ENCODE measurements around the gene CHPF.

Gene CHPF

GRCh38 chr2:219560893-219561178, 17.2 kb upstream of the CHPF start:
- peaks cover 3% of the 10 kb centered on the region for H3K27me3 Mint-ChIP-seq

GRCh38 chr2:219560037-219560892, 16.7 kb upstream of the CHPF start:
- H3K27ac Mint-ChIP-seq, result no peak overlapping the region
- H3K27me3 Mint-ChIP-seq, result peaks cover 4% of the 10 kb centered on the region
- no peaks in the 10 kb centered on the region for H3K9me3 Mint-ChIP-seq (ENCODE audit: low read depth)
- H3K4me3 Mint-ChIP-seq, result no peak overlapping the region
- H3K4me1 Mint-ChIP-seq (ENCODE audit: low read depth), result no peaks in the 10 kb centered on the region
- no peaks in the 10 kb centered on the region for H3K36me3 Mint-ChIP-seq

More at GRCh38 chr2:219560893-219561178, 17.2 kb upstream of the CHPF start:
- no peaks in the 10 kb centered on the region for H3K9me3 Mint-ChIP-seq (ENCODE audit: low read depth)
- no peak overlapping the region for H3K4me3 Mint-ChIP-seq
- H3K27ac Mint-ChIP-seq, result no peak overlapping the region
- no peaks in the 10 kb centered on the region for H3K36me3 Mint-ChIP-seq
- H3K4me1 Mint-ChIP-seq (ENCODE audit: low read depth), result no peaks in the 10 kb centered on the region

- H3K27me3 Mint-ChIP-seq, result peaks cover 7% of the 10 kb centered on the region
Observed at GRCh38 chr2:219559156-219559915, 15.7 kb upstream of the CHPF start.

GRCh38 chr2:219557791-219558785, 14.5 kb upstream of the CHPF start:
- no peaks in the 10 kb centered on the region for H3K9me3 Mint-ChIP-seq (ENCODE audit: low read depth)
- H3K4me3 Mint-ChIP-seq, result no peak overlapping the region
- peaks cover 3% of the 10 kb centered on the region for H3K4me1 Mint-ChIP-seq (ENCODE audit: low read depth)
- no peak overlapping the region for H3K27ac Mint-ChIP-seq
- H3K27me3 Mint-ChIP-seq, result peaks cover 15% of the 10 kb centered on the region
- H3K36me3 Mint-ChIP-seq, result no peaks in the 10 kb centered on the region

More at GRCh38 chr2:219559156-219559915, 15.7 kb upstream of the CHPF start:
- Mint-ChIP-seq H3K4me1 (ENCODE audit: low read depth) (no peaks in the 10 kb centered on the region), H3K36me3 (no peaks in the 10 kb centered on the region), H3K9me3 (ENCODE audit: low read depth) (no peaks in the 10 kb centered on the region), H3K4me3 (no peak overlapping the region), H3K27ac (no peak overlapping the region)

GRCh38 chr2:219557320-219557719, 13.7 kb upstream of the CHPF start:
- Mint-ChIP-seq H3K27ac (no peak overlapping the region), H3K9me3 (ENCODE audit: low read depth) (no peaks in the 10 kb centered on the region), H3K4me3 (no peak overlapping the region), H3K4me1 (ENCODE audit: low read depth) (peaks cover 3% of the 10 kb centered on the region), H3K36me3 (no peaks in the 10 kb centered on the region), H3K27me3 (peaks cover 15% of the 10 kb centered on the region)

- Mint-ChIP-seq H3K27ac (no peak overlapping the region), H3K27me3 (peaks cover 17% of the 10 kb centered on the region), H3K36me3 (no peaks in the 10 kb centered on the region), H3K4me1 (ENCODE audit: low read depth) (peaks cover 4% of the 10 kb centered on the region), H3K9me3 (ENCODE audit: low read depth) (no peaks in the 10 kb centered on the region), H3K4me3 (no peak overlapping the region)
Observed at GRCh38 chr2:219556413-219556812, 12.8 kb upstream of the CHPF start.

- Mint-ChIP-seq H3K27ac (no peak overlapping the region), H3K4me1 (ENCODE audit: low read depth) (peaks cover 5% of the 10 kb centered on the region), H3K36me3 (no peaks in the 10 kb centered on the region), H3K9me3 (ENCODE audit: low read depth) (no peaks in the 10 kb centered on the region), H3K4me3 (no peak overlapping the region), H3K27me3 (peaks cover 19% of the 10 kb centered on the region)
Observed at GRCh38 chr2:219555956-219556355, 12.3 kb upstream of the CHPF start.

GRCh38 chr2:219554350-219554749, 10.7 kb upstream of the CHPF start:
- Mint-ChIP-seq H3K36me3 (no peaks in the 10 kb centered on the region), H3K4me1 (ENCODE audit: low read depth) (peaks cover 6% of the 10 kb centered on the region), H3K4me3 (no peak overlapping the region), H3K9me3 (ENCODE audit: low read depth) (no peaks in the 10 kb centered on the region), H3K27ac (no peak overlapping the region), H3K27me3 (peaks cover 21% of the 10 kb centered on the region)

- H3K4me1 Mint-ChIP-seq (ENCODE audit: low read depth), result peaks cover 6% of the 10 kb centered on the region
- no peaks in the 10 kb centered on the region for H3K36me3 Mint-ChIP-seq
- H3K4me3 Mint-ChIP-seq, result peak overlapping the region; percentile 69
- H3K9me3 Mint-ChIP-seq (ENCODE audit: low read depth), result no peaks in the 10 kb centered on the region
- peaks cover 22% of the 10 kb centered on the region for H3K27me3 Mint-ChIP-seq
- H3K27ac Mint-ChIP-seq, result no peak overlapping the region
Observed at GRCh38 chr2:219553463-219553963, 9.9 kb upstream of the CHPF start.

- Mint-ChIP-seq H3K27me3 (peaks cover 26% of the 10 kb centered on the region), H3K27ac (no peak overlapping the region), H3K36me3 (no peaks in the 10 kb centered on the region), H3K4me1 (ENCODE audit: low read depth) (peaks cover 6% of the 10 kb centered on the region), H3K4me3 (peak overlapping the region; percentile 69), H3K9me3 (ENCODE audit: low read depth) (no peaks in the 10 kb centered on the region)
Observed at GRCh38 chr2:219553168-219553417, 9.5 kb upstream of the CHPF start.

GRCh38 chr2:219552382-219553167, 9.0 kb upstream of the CHPF start:
- H3K27me3 Mint-ChIP-seq, result peaks cover 26% of the 10 kb centered on the region

GRCh38 chr2:219551441-219552381, 8.1 kb upstream of the CHPF start:
- peaks cover 6% of the 10 kb centered on the region for H3K4me1 Mint-ChIP-seq (ENCODE audit: low read depth)
- H3K4me3 Mint-ChIP-seq, result peak overlapping the region; percentile 73
- peaks cover 30% of the 10 kb centered on the region for H3K27me3 Mint-ChIP-seq
- H3K9me3 Mint-ChIP-seq (ENCODE audit: low read depth), result no peaks in the 10 kb centered on the region
- H3K36me3 Mint-ChIP-seq, result no peaks in the 10 kb centered on the region
- H3K27ac Mint-ChIP-seq, result no peak overlapping the region

More at GRCh38 chr2:219552382-219553167, 9.0 kb upstream of the CHPF start:
- H3K4me1 Mint-ChIP-seq (ENCODE audit: low read depth), result peaks cover 6% of the 10 kb centered on the region
- no peak overlapping the region for H3K27ac Mint-ChIP-seq
- no peaks in the 10 kb centered on the region for H3K36me3 Mint-ChIP-seq
- H3K4me3 Mint-ChIP-seq, result peak overlapping the region; percentile 73
- no peaks in the 10 kb centered on the region for H3K9me3 Mint-ChIP-seq (ENCODE audit: low read depth)

- Mint-ChIP-seq H3K4me3 (no peak overlapping the region), H3K9me3 (ENCODE audit: low read depth) (no peaks in the 10 kb centered on the region), H3K27ac (no peak overlapping the region), H3K4me1 (ENCODE audit: low read depth) (peaks cover 9% of the 10 kb centered on the region), H3K27me3 (peaks cover 27% of the 10 kb centered on the region), H3K36me3 (no peaks in the 10 kb centered on the region)
Observed at GRCh38 chr2:219549619-219550018, 6.0 kb upstream of the CHPF start.

Data from activated naive CD8-positive, alpha-beta T cell (primary cell).